HEK293 (cell line): Measurements from ENCODE around the gene PTPRJ.

ENCODE experiments used
- CTCF ChIA-PET: fragments of 350-600 bp; formaldehyde crosslinking; extraction: SDS; loops from one replicate; lab custom pipeline; 2021; ENCODE audit warnings: antibody characterized with exemption; lab: Yijun Ruan, JAX
- POLR2A ChIA-PET: fragments of 300-600 bp; formaldehyde crosslinking; extraction: SDS; loops from one replicate; lab custom pipeline; 2020; ENCODE audit warnings: antibody characterized with exemption, inconsistent platforms; lab: Yijun Ruan, JAX
- H3K27ac ChIP-seq: fragments of 200-500 bp; sonication (Bioruptor generic); 2 replicates; pipeline ENCODE4 v1.5.1; 2014; ENCODE audit warnings: low read depth, low read length, control low read depth, inconsistent platforms; ENCODE audit errors: extremely low read depth
- H3K36me3 ChIP-seq, 2 experiments: fragments of 200-500 bp in 1 of 2; sonication (Bioruptor generic) in 1 of 2; 1 replicate in 1 of 2; 2 replicates in 1 of 2; pipeline ENCODE4 v1.5.1; 2014 to 2017; ENCODE audit warnings: inconsistent platforms in 2 of 2, low read length in 2 of 2; ENCODE audit not compliant: control insufficient read depth in 2 of 2, insufficient read depth in 1 of 2
- H3K4me1 ChIP-seq: fragments of 200-500 bp; sonication (Bioruptor generic); 2 replicates; pipeline ENCODE4 v1.5.1; 2014; ENCODE audit warnings: mild to moderate bottlenecking, low read length, inconsistent platforms; ENCODE audit not compliant: control insufficient read depth, insufficient read depth
- H3K4me3 ChIP-seq: 2 replicates; pipeline ENCODE4 v1.5.1; 2011; ENCODE audit warnings: low read depth, mild to moderate bottlenecking, control low read depth, low read length, moderate library complexity
- H3K9me3 ChIP-seq: fragments of 200-500 bp; sonication (Bioruptor generic); 2 replicates; pipeline ENCODE4 v1.5.1; 2014; ENCODE audit warnings: low read depth, low read length, inconsistent platforms; ENCODE audit not compliant: control insufficient read depth, insufficient read depth
- GLIS1 ChIP-seq: fragments of 450-650 bp; formaldehyde crosslinking; IDR thresholded peaks from 2 replicates; pipeline ENCODE4 v1.5.1; 2016; ENCODE audit warnings: missing biosample characterization, missing genetic modification characterization
- GLIS2 ChIP-seq: fragments of 450-650 bp; formaldehyde crosslinking; IDR thresholded peaks from 2 replicates; pipeline ENCODE4 v1.5.1; 2016; ENCODE audit warnings: missing biosample characterization, missing genetic modification characterization
- ZBTB20 ChIP-seq: fragments of 450-650 bp; formaldehyde crosslinking; IDR thresholded peaks from 2 replicates; pipeline ENCODE4 v1.5.1; 2016; ENCODE audit warnings: missing biosample characterization, missing genetic modification characterization
- ZFHX2 ChIP-seq: fragments of 450-650 bp; formaldehyde crosslinking; conservative IDR thresholded peaks from 2 replicates; pipeline ENCODE4 v1.5.1; 2016; ENCODE audit warnings: missing biosample characterization, missing genetic modification characterization
- ZIC2 ChIP-seq: fragments of 450-650 bp; formaldehyde crosslinking; IDR thresholded peaks from 2 replicates; pipeline ENCODE4 v1.5.1; 2016; ENCODE audit warnings: missing biosample characterization, missing genetic modification characterization
- ZNF19 ChIP-seq: fragments of 450-650 bp; formaldehyde crosslinking; IDR thresholded peaks from 2 replicates; pipeline ENCODE4; 2016; ENCODE audit warnings: missing biosample characterization, missing genetic modification characterization, low read depth
- ZNF335 ChIP-seq: fragments of 450-650 bp; formaldehyde crosslinking; conservative IDR thresholded peaks from 2 replicates; pipeline ENCODE4 v1.5.1; 2016; ENCODE audit warnings: missing biosample characterization, missing genetic modification characterization
- ZNF423 ChIP-seq: fragments of 450-650 bp; formaldehyde crosslinking; IDR thresholded peaks from 2 replicates; pipeline ENCODE4 v1.5.1; 2016; ENCODE audit warnings: missing biosample characterization, missing genetic modification characterization
- ZNF558 ChIP-seq: fragments of 450-650 bp; formaldehyde crosslinking; IDR thresholded peaks from 2 replicates; pipeline ENCODE4 v1.5.1; 2016; ENCODE audit warnings: missing biosample characterization, missing genetic modification characterization
- ZNF768 ChIP-seq: fragments of 450-650 bp; formaldehyde crosslinking; IDR thresholded peaks from 2 replicates; pipeline ENCODE4 v1.5.1; 2018; ENCODE audit warnings: missing biosample characterization, mild to moderate bottlenecking, missing genetic modification characterization
- ZXDB ChIP-seq: fragments of 450-650 bp; formaldehyde crosslinking; IDR thresholded peaks from 2 replicates; pipeline ENCODE4 v1.5.1; 2016; ENCODE audit warnings: missing biosample characterization, missing genetic modification characterization
- TF ChIP-seq, protein P1 (sequence below): fragments of 450-650 bp; formaldehyde crosslinking; IDR thresholded peaks from 2 replicates; pipeline ENCODE4 v1.5.1; 2016; ENCODE audit warnings: missing biosample characterization, missing genetic modification characterization, borderline replicate concordance
- TF ChIP-seq, protein P2 (sequence below): fragments of 450-650 bp; formaldehyde crosslinking; IDR thresholded peaks from 2 replicates; pipeline ENCODE4 v1.5.1; 2016; ENCODE audit warnings: missing biosample characterization, missing genetic modification characterization
- TF ChIP-seq, protein P3 (sequence below): fragments of 450-650 bp; formaldehyde crosslinking; IDR thresholded peaks from 2 replicates; pipeline ENCODE4 v1.5.1; 2016; ENCODE audit warnings: missing biosample characterization, missing genetic modification characterization

The PTPRJ gene

DNA sequence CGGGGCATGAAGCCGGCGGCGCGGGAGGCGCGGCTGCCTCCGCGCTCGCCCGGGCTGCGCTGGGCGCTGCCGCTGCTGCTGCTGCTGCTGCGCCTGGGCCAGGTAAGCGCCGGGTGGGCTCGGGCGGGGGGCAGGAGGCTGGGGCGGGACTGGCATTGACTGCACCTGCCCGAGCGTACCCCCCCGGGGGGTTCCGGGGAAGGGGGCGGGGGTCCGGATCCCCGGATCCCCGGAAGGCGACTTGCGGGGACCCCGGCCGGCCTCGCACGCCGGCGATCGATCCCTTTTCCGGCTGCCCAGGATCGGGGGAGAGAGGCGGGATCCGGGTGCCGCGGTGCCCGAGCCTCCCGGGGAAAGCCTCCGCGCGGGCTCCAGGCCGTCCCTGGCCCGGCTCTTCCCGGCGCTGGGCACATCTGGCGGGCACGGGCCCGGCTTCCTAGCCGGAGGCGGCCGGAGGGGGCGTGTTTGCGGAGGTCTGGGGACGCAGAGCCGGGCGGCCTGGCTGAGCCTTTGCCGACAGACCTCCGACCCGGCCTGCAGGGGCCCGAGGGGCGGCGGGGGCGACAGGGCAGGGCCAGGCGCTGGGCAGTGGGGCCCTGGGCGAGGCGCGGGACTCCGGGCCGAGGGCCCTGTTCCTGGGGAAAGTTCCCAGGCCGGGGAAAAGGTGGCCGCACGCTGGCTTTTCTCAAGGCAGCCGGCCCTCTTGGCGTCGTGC is 705 bp downstream of the PTPRJ start (continued):
- TF ChIP-seq, protein P1, sequence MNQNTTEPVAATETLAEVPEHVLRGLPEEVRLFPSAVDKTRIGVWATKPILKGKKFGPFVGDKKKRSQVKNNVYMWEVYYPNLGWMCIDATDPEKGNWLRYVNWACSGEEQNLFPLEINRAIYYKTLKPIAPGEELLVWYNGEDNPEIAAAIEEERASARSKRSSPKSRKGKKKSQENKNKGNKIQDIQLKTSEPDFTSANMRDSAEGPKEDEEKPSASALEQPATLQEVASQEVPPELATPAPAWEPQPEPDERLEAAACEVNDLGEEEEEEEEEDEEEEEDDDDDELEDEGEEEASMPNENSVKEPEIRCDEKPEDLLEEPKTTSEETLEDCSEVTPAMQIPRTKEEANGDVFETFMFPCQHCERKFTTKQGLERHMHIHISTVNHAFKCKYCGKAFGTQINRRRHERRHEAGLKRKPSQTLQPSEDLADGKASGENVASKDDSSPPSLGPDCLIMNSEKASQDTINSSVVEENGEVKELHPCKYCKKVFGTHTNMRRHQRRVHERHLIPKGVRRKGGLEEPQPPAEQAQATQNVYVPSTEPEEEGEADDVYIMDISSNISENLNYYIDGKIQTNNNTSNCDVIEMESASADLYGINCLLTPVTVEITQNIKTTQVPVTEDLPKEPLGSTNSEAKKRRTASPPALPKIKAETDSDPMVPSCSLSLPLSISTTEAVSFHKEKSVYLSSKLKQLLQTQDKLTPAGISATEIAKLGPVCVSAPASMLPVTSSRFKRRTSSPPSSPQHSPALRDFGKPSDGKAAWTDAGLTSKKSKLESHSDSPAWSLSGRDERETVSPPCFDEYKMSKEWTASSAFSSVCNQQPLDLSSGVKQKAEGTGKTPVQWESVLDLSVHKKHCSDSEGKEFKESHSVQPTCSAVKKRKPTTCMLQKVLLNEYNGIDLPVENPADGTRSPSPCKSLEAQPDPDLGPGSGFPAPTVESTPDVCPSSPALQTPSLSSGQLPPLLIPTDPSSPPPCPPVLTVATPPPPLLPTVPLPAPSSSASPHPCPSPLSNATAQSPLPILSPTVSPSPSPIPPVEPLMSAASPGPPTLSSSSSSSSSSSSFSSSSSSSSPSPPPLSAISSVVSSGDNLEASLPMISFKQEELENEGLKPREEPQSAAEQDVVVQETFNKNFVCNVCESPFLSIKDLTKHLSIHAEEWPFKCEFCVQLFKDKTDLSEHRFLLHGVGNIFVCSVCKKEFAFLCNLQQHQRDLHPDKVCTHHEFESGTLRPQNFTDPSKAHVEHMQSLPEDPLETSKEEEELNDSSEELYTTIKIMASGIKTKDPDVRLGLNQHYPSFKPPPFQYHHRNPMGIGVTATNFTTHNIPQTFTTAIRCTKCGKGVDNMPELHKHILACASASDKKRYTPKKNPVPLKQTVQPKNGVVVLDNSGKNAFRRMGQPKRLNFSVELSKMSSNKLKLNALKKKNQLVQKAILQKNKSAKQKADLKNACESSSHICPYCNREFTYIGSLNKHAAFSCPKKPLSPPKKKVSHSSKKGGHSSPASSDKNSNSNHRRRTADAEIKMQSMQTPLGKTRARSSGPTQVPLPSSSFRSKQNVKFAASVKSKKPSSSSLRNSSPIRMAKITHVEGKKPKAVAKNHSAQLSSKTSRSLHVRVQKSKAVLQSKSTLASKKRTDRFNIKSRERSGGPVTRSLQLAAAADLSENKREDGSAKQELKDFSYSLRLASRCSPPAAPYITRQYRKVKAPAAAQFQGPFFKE (tag by site-specific recombination), result no peak
- TF ChIP-seq ZBTB20 (tag by site-specific recombination), result peak; percentile 67
- peak; percentile 43; the same call in 1 of the 2 replicates for TF ChIP-seq GLIS2 (tag by site-specific recombination)
- TF ChIP-seq, protein P2, sequence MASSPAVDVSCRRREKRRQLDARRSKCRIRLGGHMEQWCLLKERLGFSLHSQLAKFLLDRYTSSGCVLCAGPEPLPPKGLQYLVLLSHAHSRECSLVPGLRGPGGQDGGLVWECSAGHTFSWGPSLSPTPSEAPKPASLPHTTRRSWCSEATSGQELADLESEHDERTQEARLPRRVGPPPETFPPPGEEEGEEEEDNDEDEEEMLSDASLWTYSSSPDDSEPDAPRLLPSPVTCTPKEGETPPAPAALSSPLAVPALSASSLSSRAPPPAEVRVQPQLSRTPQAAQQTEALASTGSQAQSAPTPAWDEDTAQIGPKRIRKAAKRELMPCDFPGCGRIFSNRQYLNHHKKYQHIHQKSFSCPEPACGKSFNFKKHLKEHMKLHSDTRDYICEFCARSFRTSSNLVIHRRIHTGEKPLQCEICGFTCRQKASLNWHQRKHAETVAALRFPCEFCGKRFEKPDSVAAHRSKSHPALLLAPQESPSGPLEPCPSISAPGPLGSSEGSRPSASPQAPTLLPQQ (tag by site-specific recombination), result no peak
- TF ChIP-seq ZFHX2 (tag by site-specific recombination), result peak; percentile 21; the same call in 1 of the 2 replicates
- TF ChIP-seq ZNF19 (tag by site-specific recombination), result no peak
- no peak for TF ChIP-seq ZNF768 (tag by site-specific recombination)
- no peak for TF ChIP-seq ZXDB (tag by site-specific recombination)
- TF ChIP-seq, all 188 proteins: peak for 10

DNA sequence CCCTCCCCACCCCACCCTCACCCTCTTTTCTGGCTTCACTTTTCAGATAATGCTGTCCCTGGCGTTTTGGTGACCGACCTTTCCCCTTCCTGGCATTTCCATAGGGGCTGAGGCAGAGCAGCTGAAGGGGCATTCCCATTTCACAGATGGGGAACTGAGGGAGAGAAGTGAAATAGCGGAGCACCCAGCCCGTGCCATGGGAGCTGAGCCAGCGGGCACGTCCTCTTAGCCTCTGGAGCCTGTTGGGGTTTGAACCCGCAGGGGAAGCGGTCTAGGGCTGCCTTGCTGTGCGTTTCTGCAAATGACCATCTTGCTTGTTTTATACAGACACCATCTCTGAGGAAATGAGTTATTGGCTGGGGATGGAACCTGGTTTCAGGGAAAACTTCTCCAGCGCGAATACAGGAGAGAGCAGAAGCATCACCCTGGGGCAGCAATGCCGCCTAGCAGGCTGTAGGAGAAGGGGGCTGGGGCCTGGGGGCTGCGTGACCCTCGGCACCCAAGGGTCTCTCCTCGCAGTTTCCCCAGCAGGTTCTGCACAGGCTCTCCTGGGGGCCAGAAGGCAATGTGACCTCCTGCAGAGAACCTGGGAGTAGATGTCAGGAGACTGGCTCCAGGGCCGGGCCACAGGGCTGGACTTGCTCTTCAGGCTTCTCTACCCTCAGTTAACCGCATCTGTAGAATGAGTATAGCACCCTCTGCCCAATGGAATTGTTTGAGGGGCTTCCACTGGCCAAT is 1.5 kb downstream of the PTPRJ start:
- Histone ChIP-seq H3K4me3 (peak overlapping the region; percentile 72), H3K36me3 (no peaks in the 10 kb centered on the region), H3K4me1 (peaks cover 8% of the 10 kb centered on the region), H3K27ac (no peak overlapping the region), H3K9me3 (no peaks in the 10 kb centered on the region)
- POLR2A ChIA-PET, result no interaction called here
- TF ChIP-seq ZNF558 (tag by site-specific recombination) (no peak), ZNF335 (0 out of 2 replicates have a peak, but pooled peaks have one; percentile 42), GLIS1 (tag by site-specific recombination) (peak; percentile 87), ZIC2 (peak; percentile 48; the same call in 1 of the 2 replicates), ZNF423 (tag by site-specific recombination) (peak; percentile 31; the same call in 1 of the 2 replicates)
- TF ChIP-seq, protein P3, sequence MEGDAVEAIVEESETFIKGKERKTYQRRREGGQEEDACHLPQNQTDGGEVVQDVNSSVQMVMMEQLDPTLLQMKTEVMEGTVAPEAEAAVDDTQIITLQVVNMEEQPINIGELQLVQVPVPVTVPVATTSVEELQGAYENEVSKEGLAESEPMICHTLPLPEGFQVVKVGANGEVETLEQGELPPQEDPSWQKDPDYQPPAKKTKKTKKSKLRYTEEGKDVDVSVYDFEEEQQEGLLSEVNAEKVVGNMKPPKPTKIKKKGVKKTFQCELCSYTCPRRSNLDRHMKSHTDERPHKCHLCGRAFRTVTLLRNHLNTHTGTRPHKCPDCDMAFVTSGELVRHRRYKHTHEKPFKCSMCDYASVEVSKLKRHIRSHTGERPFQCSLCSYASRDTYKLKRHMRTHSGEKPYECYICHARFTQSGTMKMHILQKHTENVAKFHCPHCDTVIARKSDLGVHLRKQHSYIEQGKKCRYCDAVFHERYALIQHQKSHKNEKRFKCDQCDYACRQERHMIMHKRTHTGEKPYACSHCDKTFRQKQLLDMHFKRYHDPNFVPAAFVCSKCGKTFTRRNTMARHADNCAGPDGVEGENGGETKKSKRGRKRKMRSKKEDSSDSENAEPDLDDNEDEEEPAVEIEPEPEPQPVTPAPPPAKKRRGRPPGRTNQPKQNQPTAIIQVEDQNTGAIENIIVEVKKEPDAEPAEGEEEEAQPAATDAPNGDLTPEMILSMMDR (tag by site-specific recombination), result no peak
- CTCF ChIA-PET, result no interaction called here
